Measurements from ENCODE around the gene LIMS2. TPM values are rescaled to one million over a fixed set of nuclear protein-coding genes. Genes with fewer than 3 reads are reported as not detected.

Gene LIMS2
- total RNA-seq, 1 donor from 2014 or later: 15.0 TPM

GRCh38 chr2:127621981-127622431 lies 53.3 kb downstream of the LIMS2 start:
- DNase-seq: no peak

GRCh38 chr2:127620866-127621265 lies 54.5 kb downstream of the LIMS2 start:
- no peak for DNase-seq

- no peak for DNase-seq
These were observed 55.2 kb downstream of the LIMS2 start for GRCh38 chr2:127619877-127620705.

GRCh38 chr2:127619203-127619590 lies 56.1 kb downstream of the LIMS2 start:
- DNase-seq: no peak

GRCh38 chr2:127618551-127619202 lies 56.7 kb downstream of the LIMS2 start:
- no peak for DNase-seq

GRCh38 chr2:127615511-127616166 lies 59.7 kb downstream of the LIMS2 start:
- no peak for DNase-seq

- no peak for DNase-seq
These were observed 60.6 kb downstream of the LIMS2 start for GRCh38 chr2:127614731-127615130.

GRCh38 chr2:127614246-127614645 lies 61.1 kb downstream of the LIMS2 start:
- DNase-seq: no peak

GRCh38 chr2:127612111-127612822 lies 63.1 kb downstream of the LIMS2 start:
- DNase-seq: no peak

GRCh38 chr2:127611076-127611925 lies 64.0 kb downstream of the LIMS2 start:
- DNase-seq: no peak

GRCh38 chr2:127610561-127610960 lies 64.8 kb downstream of the LIMS2 start:
- no peak for DNase-seq

GRCh38 chr2:127609818-127610217 lies 65.5 kb downstream of the LIMS2 start:
- no peak for DNase-seq

GRCh38 chr2:127609031-127609751 lies 66.1 kb downstream of the LIMS2 start:
- DNase-seq: no peak

- DNase-seq: no peak
These were observed 67.0 kb downstream of the LIMS2 start for GRCh38 chr2:127608061-127609030.

GRCh38 chr2:127607399-127607908 lies 67.9 kb downstream of the LIMS2 start:
- DNase-seq: no peak

GRCh38 chr2:127606625-127607398 lies 68.5 kb downstream of the LIMS2 start:
- DNase-seq: no peak

GRCh38 chr2:127605691-127606263 lies 69.6 kb downstream of the LIMS2 start:
- no peak for DNase-seq

GRCh38 chr2:127604986-127605385 lies 70.3 kb downstream of the LIMS2 start:
- no peak for DNase-seq

Data from tongue (tissue), 2 donors.